Endothelial cell of hepatic sinusoid (primary cell): ENCODE results near the gene PLCB1.

Source experiments
- in situ Hi-C: cut with HindIII; loops from 2 replicates; pipeline ENCODE4 v1.10.0; 2017; ENCODE audit warnings: low sequenced_read_pairs

PLCB1 gene

DNA sequence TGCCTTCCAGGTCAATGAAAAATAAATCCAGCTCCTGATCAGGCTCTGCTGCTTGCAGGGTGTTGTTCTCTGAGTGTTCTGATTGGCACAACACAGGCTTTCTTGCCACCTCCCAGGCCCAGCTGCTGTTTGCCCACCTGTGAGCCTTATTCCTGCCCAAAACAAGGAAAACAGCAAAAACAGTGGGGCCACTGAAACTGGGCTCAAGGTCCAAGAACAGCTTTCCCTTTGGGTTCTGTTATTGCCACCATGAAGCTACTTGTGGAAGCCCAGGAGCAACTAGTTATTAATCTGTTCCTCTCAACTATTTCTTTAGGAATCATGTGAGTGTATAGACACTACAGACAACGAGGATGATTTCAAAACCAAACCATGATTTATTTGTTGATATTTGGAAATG is 159.1 kb downstream of the PLCB1 start:
- in situ Hi-C loops = no loop called here

GRCh38 chr20:8291873-8292272 is 159.8 kb downstream of the PLCB1 start:
- in situ Hi-C loops = no loop called here

DNA sequence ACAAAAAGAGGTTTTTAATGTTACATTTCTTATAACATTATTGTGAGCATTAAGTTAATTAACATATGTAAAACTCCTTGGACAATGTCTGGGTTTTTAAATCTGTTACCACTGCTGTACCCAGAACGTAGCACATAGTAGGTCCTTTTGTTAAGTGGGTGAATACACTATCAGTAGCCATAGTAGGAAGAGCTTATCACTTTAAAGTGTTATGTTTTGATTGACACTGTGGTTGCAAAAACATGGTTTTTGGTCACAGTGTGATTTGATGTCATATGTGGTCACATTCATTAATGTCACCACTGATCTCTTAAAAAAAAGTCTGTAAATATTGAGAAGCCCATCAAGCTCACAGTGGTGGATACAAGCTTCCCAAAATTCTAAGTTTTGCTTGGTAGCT is 160.7 kb downstream of the PLCB1 start:
- in situ Hi-C loops = no loop called here

- in situ Hi-C loops = no loop called here
These were observed 161.7 kb downstream of the PLCB1 start for GRCh38 chr20:8293750-8294149.

- in situ Hi-C loops = no loop called here
These were observed 164.5 kb downstream of the PLCB1 start for GRCh38 chr20:8296536-8296935.

DNA sequence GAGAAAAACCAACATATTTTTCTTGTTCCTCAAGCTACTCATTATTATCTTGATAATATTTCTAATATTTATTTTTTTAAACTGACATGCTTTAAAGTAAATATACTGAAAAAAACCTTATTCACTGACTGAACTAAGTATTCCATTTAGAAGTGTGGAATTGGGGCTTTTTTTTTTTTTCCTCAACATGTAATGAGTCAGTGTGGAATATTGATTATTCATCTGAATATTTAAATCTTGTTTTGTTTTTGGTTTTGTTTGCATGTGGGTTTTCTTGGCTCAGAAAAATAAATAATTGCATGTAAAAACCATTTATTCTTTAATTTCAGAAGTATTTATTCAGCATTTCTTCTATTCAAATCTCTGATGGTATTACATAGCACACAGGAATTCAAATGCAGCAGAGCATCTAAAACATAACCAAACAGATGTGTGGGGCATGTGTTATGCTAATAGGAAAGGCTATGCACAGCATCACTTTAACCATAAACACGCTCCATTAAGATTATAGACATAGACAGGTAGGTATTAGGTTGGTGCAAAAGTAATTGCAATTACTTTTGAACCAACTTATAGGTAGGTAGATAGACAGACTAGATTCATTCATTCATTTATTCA is 166.5 kb downstream of the PLCB1 start:
- in situ Hi-C loops = no loop called here

DNA sequence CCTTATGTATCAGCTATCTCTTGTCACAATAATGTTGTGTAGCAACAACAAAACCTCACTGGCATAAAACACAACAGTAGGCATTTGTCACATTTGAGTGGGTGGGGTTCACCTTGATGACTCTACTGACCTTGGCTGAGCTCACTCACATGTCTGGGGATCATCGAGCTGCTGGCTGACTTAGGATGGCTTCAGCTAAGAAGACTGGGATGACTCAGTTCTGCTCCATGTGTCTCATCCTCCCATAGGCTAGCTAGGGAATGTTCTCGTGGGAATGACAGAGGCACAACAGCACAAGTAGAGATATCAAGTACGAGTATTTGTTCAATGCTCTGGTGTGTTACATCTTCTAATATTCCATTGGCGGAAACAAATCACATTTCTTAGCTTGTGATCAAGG is 167.9 kb downstream of the PLCB1 start:
- in situ Hi-C loops = no loop called here

DNA sequence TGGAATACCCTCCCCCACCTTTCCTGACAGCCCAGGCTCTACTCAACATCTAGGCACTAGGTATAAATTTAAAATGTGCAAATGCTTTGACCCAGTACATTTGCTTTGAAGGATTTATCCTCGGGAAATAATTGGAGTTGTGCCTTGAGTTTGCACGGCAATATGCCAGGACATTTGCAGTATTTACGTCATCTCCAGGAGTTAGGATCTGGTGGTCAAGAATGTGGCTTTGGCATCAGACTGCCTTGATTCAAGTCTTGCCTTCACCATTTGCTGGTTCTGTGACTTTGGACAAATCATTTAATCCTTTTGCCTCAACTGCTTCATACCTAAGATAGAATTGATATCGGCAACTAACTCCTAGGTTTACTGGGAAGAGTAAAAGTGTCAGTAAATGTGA is 169.6 kb downstream of the PLCB1 start:
- in situ Hi-C loops = no loop called here

DNA sequence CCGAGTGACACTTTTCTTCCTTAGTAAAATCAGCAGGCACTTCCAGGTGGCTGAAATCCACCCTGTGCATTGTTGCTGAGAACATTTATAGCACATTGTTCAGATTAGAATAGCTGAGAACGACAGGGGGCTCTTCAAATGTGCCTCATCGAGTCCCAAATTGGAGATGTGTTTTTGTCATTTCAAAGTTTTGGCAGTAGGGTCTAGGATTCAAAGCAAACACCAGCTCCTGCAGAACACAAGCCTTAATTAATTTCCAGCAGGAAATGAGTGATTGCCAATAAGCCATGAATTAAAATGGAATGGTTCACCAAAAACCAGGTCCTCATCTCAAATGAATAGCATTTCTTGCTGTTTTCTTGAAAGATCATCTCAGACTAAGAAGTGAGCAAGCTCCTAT is 171.6 kb downstream of the PLCB1 start:
- in situ Hi-C loops = no loop called here

GRCh38 chr20:8304124-8304816 is 172.2 kb downstream of the PLCB1 start:
- in situ Hi-C loops = no loop called here

GRCh38 chr20:8305449-8305978 is 173.4 kb downstream of the PLCB1 start:
- in situ Hi-C loops = no loop called here

DNA sequence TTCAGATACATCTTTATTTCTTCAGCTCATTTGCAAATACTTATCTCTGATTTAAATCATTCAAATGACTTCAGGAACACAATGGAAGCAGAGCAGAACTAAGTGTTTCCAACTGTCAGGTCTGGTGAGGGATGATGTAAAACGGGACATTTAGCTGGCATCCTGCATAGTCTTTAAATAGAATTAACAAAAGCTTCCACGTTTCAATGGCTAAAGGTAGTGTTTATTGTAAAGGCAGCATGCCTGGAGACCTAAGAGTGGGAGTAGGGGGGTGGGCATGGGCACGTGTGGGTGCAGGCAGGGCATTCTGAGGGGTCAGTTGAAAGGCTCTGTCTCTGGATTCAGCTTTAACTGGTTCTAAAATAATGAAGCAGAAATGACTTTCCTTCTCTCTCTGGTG is 174.9 kb downstream of the PLCB1 start:
- in situ Hi-C loops = no loop called here

DNA sequence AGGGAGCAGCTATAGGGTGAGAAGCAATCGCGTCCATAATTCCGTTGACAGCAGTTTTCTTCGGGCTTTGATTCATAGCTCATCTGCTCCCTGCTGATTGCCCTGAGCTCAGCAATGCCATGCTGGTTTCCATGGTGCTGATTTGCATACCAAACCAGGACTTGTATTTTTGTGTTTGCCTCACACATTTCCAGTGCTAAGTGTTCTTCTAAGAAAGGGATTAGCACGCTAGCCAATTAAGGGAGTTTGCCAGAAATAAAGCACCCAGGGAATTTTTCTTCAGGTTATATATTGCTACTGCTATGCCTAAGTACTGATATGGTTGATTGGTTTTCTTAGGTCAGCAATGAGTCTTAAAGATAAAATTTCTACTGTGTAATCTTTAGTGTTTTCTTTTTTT is 177.6 kb downstream of the PLCB1 start:
- in situ Hi-C loops = no loop called here

DNA sequence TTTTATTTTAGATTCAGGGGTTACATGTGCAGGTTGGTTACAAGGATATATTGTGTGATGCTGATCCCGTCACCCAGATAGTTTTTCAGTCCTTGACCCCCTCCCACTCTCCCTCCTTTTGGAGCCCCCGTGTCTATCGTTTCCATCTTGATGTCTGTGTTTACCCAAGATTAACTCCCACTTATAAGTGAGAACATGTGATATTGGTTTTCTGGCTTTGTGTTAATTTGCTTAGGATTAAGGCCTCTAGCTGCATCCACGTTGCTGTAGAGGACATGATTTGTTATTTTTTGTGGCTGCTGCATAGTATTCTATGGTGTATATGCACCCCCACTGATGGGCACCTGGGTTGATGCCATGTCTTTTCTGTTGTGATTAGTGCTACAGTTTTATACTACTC is 178.6 kb downstream of the PLCB1 start:
- in situ Hi-C loops = no loop called here

GRCh38 chr20:8313073-8313472 is 181.0 kb downstream of the PLCB1 start:
- in situ Hi-C loops = no loop called here

GRCh38 chr20:8315639-8316573 is 183.8 kb downstream of the PLCB1 start:
- in situ Hi-C loops = no loop called here

DNA sequence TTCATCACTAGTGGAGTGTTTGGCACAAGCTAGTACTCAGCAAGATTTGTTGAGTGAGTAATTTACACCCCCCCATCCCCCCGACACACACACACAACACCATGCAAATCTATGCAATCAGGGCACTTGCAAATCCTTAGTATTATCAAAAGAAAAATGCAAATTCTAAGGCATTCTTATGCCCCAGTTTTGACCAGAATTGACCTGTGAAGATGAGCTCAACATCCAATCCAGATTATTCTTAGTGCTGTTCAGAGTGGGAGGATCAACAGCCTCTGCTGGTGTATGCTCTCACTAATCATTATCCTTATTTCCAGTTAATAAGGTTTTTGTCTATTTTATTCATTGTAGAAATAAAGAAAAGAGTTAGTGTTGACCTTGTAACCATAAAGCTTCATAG is 185.4 kb downstream of the PLCB1 start:
- in situ Hi-C loops = no loop called here

- in situ Hi-C loops = no loop called here
These were observed 187.0 kb downstream of the PLCB1 start for GRCh38 chr20:8318965-8319625.

DNA sequence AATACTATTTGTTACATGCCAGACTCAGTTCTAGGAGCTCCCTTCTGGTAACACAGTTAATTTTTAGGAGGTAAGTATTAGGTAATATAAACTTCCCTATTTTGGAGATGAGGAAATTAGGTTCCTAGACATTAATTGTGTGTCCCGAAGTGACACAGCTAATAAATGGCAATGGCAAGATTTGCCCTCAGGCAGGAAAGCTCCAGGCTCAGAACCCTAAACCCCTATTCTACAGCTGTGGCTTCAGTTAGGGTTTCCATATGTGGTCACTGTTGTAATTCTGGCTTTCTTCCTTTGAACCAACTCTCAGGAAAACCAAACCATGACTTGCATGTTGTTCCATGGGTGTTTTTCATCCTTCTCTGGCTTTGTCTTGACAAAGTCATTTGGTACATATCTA is 188.2 kb downstream of the PLCB1 start:
- in situ Hi-C loops = no loop called here

- in situ Hi-C loops = no loop called here
These were observed 188.9 kb downstream of the PLCB1 start for GRCh38 chr20:8321001-8321400.

GRCh38 chr20:8322662-8323217 is 190.7 kb downstream of the PLCB1 start:
- in situ Hi-C loops = no loop called here
